A549 (cell line): Measurements from ENCODE around the gene NPHS1.
"Not testable (repeated sequence)": the region's sequence is repeated elsewhere in the genome, so short reads cannot be mapped to it uniquely, and the experiment has no call there.

Experiments used
- HDAC2 ChIP-seq: fragments of 200-600 bp; sonication (generic); IDR thresholded peaks from 2 replicates; pipeline ENCODE4 v1.6.1; 2016
- PHF8 ChIP-seq: fragments of 200-600 bp; sonication (generic); IDR thresholded peaks from 2 replicates; pipeline ENCODE4 v1.6.1; 2016; ENCODE audit warnings: low read depth, mild to moderate bottlenecking, antibody characterized with exemption, moderate library complexity, borderline replicate concordance
- POLR2A ChIP-seq: IDR thresholded peaks from 2 replicates; pipeline ENCODE4 v1.6.1; 2012; ENCODE audit warnings: mild to moderate bottlenecking, low read length
- RAD21 ChIP-seq, 2 experiments: fragments of >200 bp in 1 of 2; sonication (Bioruptor Twin) in 1 of 2; formaldehyde crosslinking in 1 of 2; IDR thresholded peaks in 1 of 2; conservative IDR thresholded peaks in 1 of 2; 2 replicates in 1 of 2; 3 replicates in 1 of 2; pipeline ENCODE4 v1.6.1; 2012 to 2018; ENCODE audit warnings: inconsistent platforms in 1 of 2
- TF ChIP-seq, protein P1 (sequence below): fragments of >200 bp; sonication (Bioruptor Twin); formaldehyde crosslinking; IDR thresholded peaks from 3 replicates; pipeline ENCODE4 v1.5.1; 2016
- TF ChIP-seq, protein P2 (sequence below): fragments of 250-450 bp; sonication (Bioruptor Pico); IDR thresholded peaks from 2 replicates; pipeline ENCODE4 v1.5.0; 2021; ENCODE audit warnings: mild to moderate bottlenecking, moderate library complexity, borderline replicate concordance

- not testable (repeated sequence) for TF ChIP-seq RAD21 (conservative IDR thresholded peaks at IDR 0.05 in 1 of 2, IDR thresholded peaks at IDR 0.05 in 1 of 2); POLR2A; PHF8; HDAC2
- TF ChIP-seq, protein P1, sequence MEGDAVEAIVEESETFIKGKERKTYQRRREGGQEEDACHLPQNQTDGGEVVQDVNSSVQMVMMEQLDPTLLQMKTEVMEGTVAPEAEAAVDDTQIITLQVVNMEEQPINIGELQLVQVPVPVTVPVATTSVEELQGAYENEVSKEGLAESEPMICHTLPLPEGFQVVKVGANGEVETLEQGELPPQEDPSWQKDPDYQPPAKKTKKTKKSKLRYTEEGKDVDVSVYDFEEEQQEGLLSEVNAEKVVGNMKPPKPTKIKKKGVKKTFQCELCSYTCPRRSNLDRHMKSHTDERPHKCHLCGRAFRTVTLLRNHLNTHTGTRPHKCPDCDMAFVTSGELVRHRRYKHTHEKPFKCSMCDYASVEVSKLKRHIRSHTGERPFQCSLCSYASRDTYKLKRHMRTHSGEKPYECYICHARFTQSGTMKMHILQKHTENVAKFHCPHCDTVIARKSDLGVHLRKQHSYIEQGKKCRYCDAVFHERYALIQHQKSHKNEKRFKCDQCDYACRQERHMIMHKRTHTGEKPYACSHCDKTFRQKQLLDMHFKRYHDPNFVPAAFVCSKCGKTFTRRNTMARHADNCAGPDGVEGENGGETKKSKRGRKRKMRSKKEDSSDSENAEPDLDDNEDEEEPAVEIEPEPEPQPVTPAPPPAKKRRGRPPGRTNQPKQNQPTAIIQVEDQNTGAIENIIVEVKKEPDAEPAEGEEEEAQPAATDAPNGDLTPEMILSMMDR, result not testable (repeated sequence)
- TF ChIP-seq, protein P2, sequence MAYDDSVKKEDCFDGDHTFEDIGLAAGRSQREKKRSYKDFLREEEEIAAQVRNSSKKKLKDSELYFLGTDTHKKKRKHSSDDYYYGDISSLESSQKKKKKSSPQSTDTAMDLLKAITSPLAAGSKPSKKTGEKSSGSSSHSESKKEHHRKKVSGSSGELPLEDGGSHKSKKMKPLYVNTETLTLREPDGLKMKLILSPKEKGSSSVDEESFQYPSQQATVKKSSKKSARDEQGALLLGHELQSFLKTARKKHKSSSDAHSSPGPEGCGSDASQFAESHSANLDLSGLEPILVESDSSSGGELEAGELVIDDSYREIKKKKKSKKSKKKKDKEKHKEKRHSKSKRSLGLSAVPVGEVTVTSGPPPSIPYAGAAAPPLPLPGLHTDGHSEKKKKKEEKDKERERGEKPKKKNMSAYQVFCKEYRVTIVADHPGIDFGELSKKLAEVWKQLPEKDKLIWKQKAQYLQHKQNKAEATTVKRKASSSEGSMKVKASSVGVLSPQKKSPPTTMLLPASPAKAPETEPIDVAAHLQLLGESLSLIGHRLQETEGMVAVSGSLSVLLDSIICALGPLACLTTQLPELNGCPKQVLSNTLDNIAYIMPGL (CRISPR knock-in tag), result not testable (repeated sequence)
These were observed 16.2 kb downstream of the NPHS1 start for GRCh38 chr19:35836096-35836495.
